ENCODE measurements around the gene NOL4L.

Gene NOL4L

GRCh38 chr20:32453467-32454163 is 131.5 kb downstream of the NOL4L start:
- DNase-seq: no peak

- no peak for DNase-seq
These were observed 132.2 kb downstream of the NOL4L start for GRCh38 chr20:32452776-32453466.

GRCh38 chr20:32451682-32452461 is 133.3 kb downstream of the NOL4L start:
- no peak for DNase-seq

GRCh38 chr20:32451340-32451681 is 133.8 kb downstream of the NOL4L start:
- no peak for DNase-seq

- DNase-seq: no peak
These were observed 134.6 kb downstream of the NOL4L start for GRCh38 chr20:32450484-32451061.

GRCh38 chr20:32449890-32450401 is 135.2 kb downstream of the NOL4L start:
- no peak for DNase-seq

GRCh38 chr20:32449057-32449889 is 135.9 kb downstream of the NOL4L start:
- DNase-seq: no peak

GRCh38 chr20:32448306-32449056 is 136.7 kb downstream of the NOL4L start:
- DNase-seq: no peak

- DNase-seq: no peak
These were observed 137.8 kb downstream of the NOL4L start for GRCh38 chr20:32447136-32448027.

- DNase-seq: no peak
These were observed 138.6 kb downstream of the NOL4L start for GRCh38 chr20:32446301-32447100.

- no peak for DNase-seq
These were observed 139.4 kb downstream of the NOL4L start for GRCh38 chr20:32445539-32446273.

- no peak for DNase-seq
These were observed 140.5 kb downstream of the NOL4L start for GRCh38 chr20:32444474-32445220.

GRCh38 chr20:32443386-32443974 is 141.7 kb downstream of the NOL4L start:
- no peak for DNase-seq

- no peak for DNase-seq
These were observed 142.3 kb downstream of the NOL4L start for GRCh38 chr20:32442630-32443373.

GRCh38 chr20:32441638-32442037 is 143.5 kb downstream of the NOL4L start:
- DNase-seq: peak; percentile 13

- peak; percentile 17 for DNase-seq
These were observed 144.4 kb downstream of the NOL4L start for GRCh38 chr20:32440758-32441078.

Measured in stimulated activated CD8-positive, alpha-beta memory T cell treated with anti-CD3 and anti-CD28 coated beads, Interleukin-4, amount 100 ng/mL, for 48 hours (primary cell).